Gastroesophageal sphincter (tissue), 3 donors: Measurements from ENCODE around the gene PAPPA2.

ENCODE experiments used
- CTCF ChIP-seq, 4 experiments: fragments of 200-600 bp in 2 of 4; fragments of 450-650 bp in 2 of 4; sonication (generic) in 1 of 4; IDR thresholded peaks; one replicate each; pipeline ENCODE4 v1.5.1; 2017 to 2019; ENCODE audit warnings: antibody characterized with exemption in 4 of 4, mild to moderate bottlenecking in 2 of 4, moderate library complexity in 2 of 4
- POLR2A ChIP-seq, 2 donors: fragments of 450-650 bp; IDR thresholded peaks; one replicate each; pipeline ENCODE4 v1.6.1; 2017; ENCODE audit warnings: antibody characterized with exemption in 2 of 2, mild to moderate bottlenecking in 2 of 2, moderate library complexity in 1 of 2

- TF ChIP-seq CTCF (IDR thresholded peaks at IDR 0.05) (no peak), POLR2A (IDR thresholded peaks at IDR 0.05) (no peak)
Measured at GRCh38 chr1:176885751-176886150, 422.8 kb downstream of the PAPPA2 start.
